ENCODE measurements around the gene PSD4. TPM values are rescaled to one million over a fixed set of nuclear protein-coding genes. Genes with fewer than 3 reads are reported as not detected.
A peak's percentile ranks its signal among the peaks of the same experiment; 100 is the strongest.

The PSD4 gene
- total RNA-seq, 2 donors from 2014 or later, result 13.1 to 16.9 TPM

- TF ChIP-seq CTCF (IDR thresholded peaks at IDR 0.05), result no peak
- DNase-seq (ENCODE audit: low spot score) (no peak), ATAC-seq (ENCODE audit: insufficient number of reproducible peaks, low FRiP score, low read depth) (no peak)
- peaks cover 0 to 12% of the 10 kb centered on the region in 2 donors for H3K4me1 ChIP-seq (ENCODE audit: control insufficient read depth in 1 of 2, low read depth in 2 of 2)
- H3K27ac ChIP-seq, result no peak overlapping the region
- no peaks in the 10 kb centered on the region for H3K36me3 ChIP-seq
- no peaks in the 10 kb centered on the region for H3K27me3 ChIP-seq (replicated peaks; ENCODE audit: insufficient read depth)
- H3K9me3 ChIP-seq, result no peaks in the 10 kb centered on the region
- no peak overlapping the region for H3K4me3 ChIP-seq
Observed at GRCh38 chr2:113208396-113208795, 34.6 kb downstream of the PSD4 start.

DNA sequence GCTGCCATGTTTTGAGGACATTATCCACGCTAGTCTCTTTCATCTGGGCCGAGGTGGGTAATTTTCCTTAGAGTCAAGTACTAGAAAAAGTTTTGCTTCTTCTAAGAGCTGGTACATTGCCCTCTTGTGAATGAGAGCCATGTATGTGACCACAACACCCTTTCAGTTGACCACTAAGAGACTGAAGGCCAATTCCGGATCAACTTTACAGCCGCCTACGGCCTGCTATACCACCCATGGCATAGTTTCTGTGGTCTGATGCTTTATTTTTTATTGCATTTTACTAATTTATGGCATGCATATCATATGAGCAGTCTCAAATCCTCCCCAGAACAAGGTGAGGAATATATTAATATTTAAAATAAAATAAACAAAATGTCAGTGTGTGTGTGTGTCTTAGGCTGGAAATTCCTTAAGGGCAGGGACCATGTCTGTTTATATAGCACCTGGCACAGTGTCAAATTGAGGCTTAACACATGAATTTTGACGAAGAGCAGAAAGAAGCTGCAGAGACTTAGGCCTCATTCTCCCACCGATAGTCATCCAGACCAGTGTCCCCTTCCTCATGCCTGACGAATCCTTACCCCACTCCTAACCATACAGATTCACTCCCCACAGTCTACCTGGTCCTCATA is 35.4 kb downstream of the PSD4 start:
- no peak overlapping the region for H3K27ac ChIP-seq

DNA sequence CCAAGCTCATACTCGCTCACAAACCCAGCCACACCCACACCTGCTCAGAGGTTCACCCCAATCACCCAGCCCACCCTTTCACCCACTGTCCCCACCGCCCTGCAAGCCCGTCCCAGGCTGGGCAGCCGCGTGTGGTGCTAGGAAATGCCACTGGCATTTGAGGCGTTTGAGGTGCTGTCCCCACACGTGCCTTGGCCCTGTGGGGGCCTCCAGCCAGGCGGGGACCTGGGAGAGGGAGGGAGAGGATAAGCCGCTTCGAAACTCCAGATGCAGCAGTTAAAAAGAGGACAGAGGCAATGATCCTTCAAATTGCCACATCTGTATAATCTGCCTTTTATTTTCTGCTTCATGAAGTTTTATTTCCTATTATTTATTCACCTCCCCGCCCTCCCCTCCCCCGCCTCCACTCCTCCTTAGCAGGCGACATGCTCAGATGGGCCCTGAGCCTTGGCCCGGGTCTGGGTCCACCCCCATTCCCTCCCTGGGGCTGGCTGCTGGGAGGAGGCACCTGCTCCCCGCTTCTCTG is 35.9 kb downstream of the PSD4 start:
- no peak for DNase-seq (ENCODE audit: low spot score)

More for the DNA sequence above, 35.4 kb downstream of the PSD4 start:
- no peaks in the 10 kb centered on the region for H3K9me3 ChIP-seq
- peaks cover 0 to 12% of the 10 kb centered on the region in 2 donors for H3K4me1 ChIP-seq (ENCODE audit: control insufficient read depth in 1 of 2, low read depth in 2 of 2)
- DNase-seq (ENCODE audit: low spot score) (no peak), ATAC-seq (ENCODE audit: insufficient number of reproducible peaks, low FRiP score, low read depth) (no peak)
- no peaks in the 10 kb centered on the region for H3K36me3 ChIP-seq
- H3K4me3 ChIP-seq, result no peak overlapping the region
- no peak for TF ChIP-seq CTCF (IDR thresholded peaks at IDR 0.05)
- no peaks in the 10 kb centered on the region for H3K27me3 ChIP-seq (replicated peaks; ENCODE audit: insufficient read depth)

DNA sequence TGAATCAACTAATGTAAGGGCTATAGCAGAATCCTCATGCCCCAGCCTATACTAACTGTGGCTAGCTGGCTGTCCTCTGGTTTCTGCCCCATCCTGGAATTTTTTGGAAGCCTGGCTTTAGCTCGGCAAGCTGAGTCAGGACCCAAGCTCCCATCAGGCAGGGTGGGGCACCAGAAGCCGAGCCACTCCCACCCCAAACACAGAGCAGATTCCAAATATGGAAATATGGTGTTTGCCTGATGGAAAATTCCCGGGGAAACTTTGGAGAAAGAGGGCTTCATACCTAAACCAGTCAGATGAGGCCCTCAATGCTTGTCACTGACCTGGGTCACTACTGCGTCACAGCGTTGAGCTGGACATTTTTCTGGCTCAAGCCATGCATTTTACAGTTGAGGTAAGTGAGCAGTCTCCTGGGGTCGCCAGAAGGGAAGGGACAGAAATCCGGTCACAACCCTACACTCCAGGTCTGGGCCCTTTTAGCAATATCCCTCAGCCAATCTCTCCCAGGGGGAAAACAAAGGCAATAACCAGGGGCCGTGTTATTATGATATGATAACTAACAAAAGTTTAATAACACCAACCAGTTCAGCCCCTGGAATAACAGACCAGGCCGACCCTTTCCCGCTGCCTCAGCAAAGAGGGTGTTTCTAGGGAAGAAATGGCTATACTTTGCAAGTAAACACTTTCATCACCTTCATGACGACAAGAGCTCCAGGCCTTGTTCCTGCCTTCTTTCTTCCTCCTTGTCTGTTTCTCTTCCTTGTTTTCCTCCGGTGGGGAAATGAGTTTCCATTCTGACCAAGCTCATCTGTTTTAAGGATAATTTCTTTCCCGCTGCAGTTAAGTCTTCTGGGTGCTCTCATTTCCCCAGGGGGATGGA is 37.7 kb downstream of the PSD4 start:
- no peak for DNase-seq (ENCODE audit: low spot score)
- no peak for ATAC-seq (ENCODE audit: insufficient number of reproducible peaks, low FRiP score, low read depth)
- Histone ChIP-seq H3K4me1 (ENCODE audit: control insufficient read depth in 1 of 2, low read depth in 2 of 2) (peaks cover 0 to 12% of the 10 kb centered on the region in 2 donors), H3K27me3 (replicated peaks; ENCODE audit: insufficient read depth) (no peaks in the 10 kb centered on the region), H3K4me3 (no peak overlapping the region), H3K27ac (peak overlapping the region in 1 of 2 donors; percentile 42), H3K36me3 (no peaks in the 10 kb centered on the region), H3K9me3 (no peaks in the 10 kb centered on the region)
- TF ChIP-seq CTCF (IDR thresholded peaks at IDR 0.05), result no peak

More for the DNA sequence above, 35.9 kb downstream of the PSD4 start:
- no peaks in the 10 kb centered on the region for H3K36me3 ChIP-seq
- no peaks in the 10 kb centered on the region for H3K27me3 ChIP-seq (replicated peaks; ENCODE audit: insufficient read depth)
- TF ChIP-seq CTCF (IDR thresholded peaks at IDR 0.05), result no peak
- ATAC-seq (ENCODE audit: insufficient number of reproducible peaks, low FRiP score, low read depth), result no peak
- no peak overlapping the region for H3K4me3 ChIP-seq
- no peaks in the 10 kb centered on the region for H3K9me3 ChIP-seq
- no peak overlapping the region for H3K27ac ChIP-seq
- peaks cover 0 to 12% of the 10 kb centered on the region in 2 donors for H3K4me1 ChIP-seq (ENCODE audit: control insufficient read depth in 1 of 2, low read depth in 2 of 2)
